Measurements from ENCODE around the gene NLRP8.
"Not testable (repeated sequence)": the region's sequence is repeated elsewhere in the genome, so short reads cannot be mapped to it uniquely, and the experiment has no call there.

Gene NLRP8

DNA sequence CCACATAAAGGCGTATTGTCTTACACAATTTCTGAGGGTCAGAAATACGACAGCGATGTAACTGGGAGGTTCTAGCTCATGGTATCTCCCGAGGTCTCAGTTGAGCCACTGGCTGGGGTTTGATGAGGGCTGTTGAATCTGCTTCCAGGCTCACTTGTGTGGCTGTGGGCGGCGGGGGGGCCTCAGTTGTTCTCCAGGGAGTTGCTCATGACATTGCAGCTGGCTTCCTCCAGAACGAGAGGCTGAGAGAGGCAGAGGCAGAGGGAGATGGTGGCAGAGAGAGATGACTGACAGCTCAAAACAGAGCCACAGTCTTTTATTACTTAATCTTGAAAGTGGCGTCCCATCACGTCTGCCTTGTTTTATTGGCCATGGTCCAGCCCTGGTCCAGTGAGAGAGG, 32.8 kb downstream of the NLRP8 start:
- no peak for DNase-seq

DNA sequence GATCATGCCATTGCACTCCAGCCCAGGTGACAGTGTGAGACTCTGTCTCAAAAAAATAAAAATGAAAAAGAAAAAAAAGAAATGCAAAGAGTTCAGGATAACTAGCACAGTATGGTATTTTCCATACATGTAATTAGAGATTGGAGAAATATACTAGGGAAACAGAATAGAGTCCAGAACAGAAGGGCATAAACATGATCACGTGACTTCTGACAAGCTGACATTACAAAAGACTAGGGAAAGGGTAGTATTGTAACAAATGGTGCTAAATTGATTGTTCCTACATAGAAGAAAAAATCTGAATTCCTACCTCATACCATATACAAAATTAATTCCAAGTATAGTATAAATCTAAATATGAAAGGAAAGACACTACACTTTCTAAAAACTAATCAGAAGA, 37.6 kb downstream of the NLRP8 start:
- no peak for DNase-seq

- DNase-seq = no peak
These were observed 38.9 kb downstream of the NLRP8 start, which contains the start of gene NLRP5 for GRCh38 chr19:55986487-55986886. Gene NLRP5, plus strand, starts transcription at chr19:55986775.

GRCh38 chr19:55990831-55991230, 43.2 kb downstream of the NLRP8 start:
- no peak for DNase-seq

- DNase-seq = no peak
These were observed 45.9 kb downstream of the NLRP8 start for GRCh38 chr19:55993492-55993891.

GRCh38 chr19:56014765-56015164, 67.1 kb downstream of the NLRP8 start:
- no peak for DNase-seq

- DNase-seq = no peak
These were observed 68.1 kb downstream of the NLRP8 start for GRCh38 chr19:56015756-56016155.

GRCh38 chr19:56019325-56019724, 71.7 kb downstream of the NLRP8 start:
- DNase-seq = not testable (repeated sequence)

DNA sequence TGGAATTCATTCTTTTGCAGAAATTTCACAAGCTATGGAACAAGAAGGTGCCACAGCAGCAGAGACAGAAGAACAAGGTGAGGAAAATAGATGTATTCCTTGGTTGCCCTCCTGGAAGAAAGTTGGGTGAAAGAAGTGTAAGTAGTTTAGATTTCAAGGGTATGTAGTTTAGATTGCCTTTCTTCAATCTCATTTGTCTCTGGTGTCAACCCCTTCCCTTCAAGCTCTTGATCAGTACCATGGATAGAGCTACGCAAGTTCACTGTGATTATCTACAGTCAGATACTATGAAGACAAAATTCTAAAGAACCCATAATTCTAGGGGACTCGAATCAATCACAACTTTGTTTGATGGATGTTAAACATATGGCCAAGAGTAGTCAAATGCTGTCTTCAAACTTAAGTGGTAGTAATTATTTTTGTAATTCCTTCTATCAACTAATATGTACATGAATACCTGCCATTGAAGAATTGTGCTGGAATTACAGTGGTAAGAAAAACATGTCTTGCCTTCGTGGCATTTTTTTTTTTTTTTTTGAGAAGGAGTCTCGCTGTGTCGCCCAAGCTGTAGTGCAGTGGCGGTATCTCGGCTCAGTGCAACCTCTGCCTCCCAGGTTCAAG, 72.8 kb downstream of the NLRP8 start:
- not testable (repeated sequence) for DNase-seq

- no peak for DNase-seq
These were observed 79.1 kb downstream of the NLRP8 start for GRCh38 chr19:56026769-56027168.
